CD4-positive, alpha-beta memory T cell (primary cell): ENCODE data around the gene CLEC1B. TPM values are rescaled to one million over a fixed set of nuclear protein-coding genes. Genes with fewer than 3 reads are reported as not detected.
"Not testable (repeated sequence)": the region's sequence is repeated elsewhere in the genome, so short reads cannot be mapped to it uniquely, and the experiment has no call there.

Source experiments
- CTCF ChIA-PET: fragments of 350-600 bp; sonication (Branson Sonifier 250); formaldehyde crosslinking; loops from one replicate; lab custom pipeline; 2021; ENCODE audit warnings: inconsistent platforms; ENCODE audit not compliant: partially characterized antibody; lab: Charles Lee
- POLR2A ChIA-PET: fragments of 350-600 bp; sonication (Branson Sonifier 250); formaldehyde crosslinking; loops from one replicate; lab custom pipeline; 2021; ENCODE audit not compliant: partially characterized antibody; lab: Charles Lee
- DNase-seq, 5 donors: peaks; one replicate each; pipeline versions ENCODE4 v3.0.0 to v3.0.0-alpha.2; 2020 to 2022; ENCODE audit warnings: mixed read lengths in 1 of 5
- H3K27ac ChIP-seq: one replicate; pipeline ENCODE4 v1.7.0; 2013; ENCODE audit warnings: low read depth, low read length
- H3K27me3 ChIP-seq: 2 replicates; pipeline ENCODE4 v1.7.0; 2013; ENCODE audit warnings: mild to moderate bottlenecking, low read length, moderate library complexity; ENCODE audit not compliant: insufficient read depth
- H3K36me3 ChIP-seq: 2 replicates; pipeline ENCODE4 v1.7.0; 2013; ENCODE audit warnings: mild to moderate bottlenecking, low read length, moderate library complexity; ENCODE audit not compliant: insufficient read depth
- H3K4me1 ChIP-seq: 2 replicates; pipeline ENCODE4 v1.7.0; 2013; ENCODE audit warnings: mild to moderate bottlenecking, low read length, moderate library complexity; ENCODE audit not compliant: insufficient read depth
- H3K4me3 ChIP-seq, 2 donors: one replicate each; pipeline ENCODE4 v1.7.0; 2013; ENCODE audit warnings: low read length in 2 of 2, mild to moderate bottlenecking in 1 of 2
- H3K9me3 ChIP-seq, 2 donors: one replicate each; pipeline ENCODE4 v1.7.0; 2013; ENCODE audit warnings: low read length in 2 of 2, control low read depth in 1 of 2; ENCODE audit not compliant: control insufficient read depth in 1 of 2
- H3K27ac Mint-ChIP-seq, 7 donors: one replicate each; pipeline ENCODE4 v1.8.0; 2020 to 2021; ENCODE audit warnings: mixed read lengths in 7 of 7, mild to moderate bottlenecking in 6 of 7, inconsistent platforms in 3 of 7, moderate library complexity in 3 of 7
- H3K27me3 Mint-ChIP-seq, 2 donors: one replicate each; pipeline ENCODE4 v1.8.0; 2020 to 2021; ENCODE audit warnings: mixed read lengths in 2 of 2
- H3K36me3 Mint-ChIP-seq, 2 donors: one replicate each; pipeline ENCODE4 v1.8.0; 2020 to 2021; ENCODE audit warnings: mixed read lengths in 2 of 2, inconsistent platforms in 1 of 2, mild to moderate bottlenecking in 1 of 2
- H3K4me1 Mint-ChIP-seq, 4 donors: one replicate each; pipeline ENCODE4 v1.8.0; 2020 to 2021; ENCODE audit warnings: mixed read lengths in 4 of 4, mild to moderate bottlenecking in 1 of 4
- H3K4me3 Mint-ChIP-seq, 8 donors: one replicate each; pipeline ENCODE4 v1.8.0; 2020 to 2021; ENCODE audit warnings: mixed read lengths in 8 of 8, mild to moderate bottlenecking in 7 of 8, moderate library complexity in 6 of 8, inconsistent platforms in 3 of 8
- H3K9me3 Mint-ChIP-seq, 8 donors: one replicate each; pipeline ENCODE4 v1.8.0; 2020 to 2021; ENCODE audit warnings: mixed read lengths in 8 of 8, mild to moderate bottlenecking in 5 of 8, inconsistent platforms in 3 of 8, moderate library complexity in 1 of 8
- intact Hi-C: fragments of 100-400 bp; cut with micrococcal nuclease; formaldehyde crosslinking; loops from one replicate; pipeline ENCODE4 v1.15.1; 2023
- polyA plus RNA-seq, 2 donors: library from polyadenylated mRNA; unstranded; fragments of 300-500 nt; fragmentation: Illumina TruSeq; gene quantifications; one replicate each; pipeline ENCODE4 v1.2.3, GENCODE V29; 2021
- total RNA-seq, 2 experiments: library from RNA; stranded (reverse); gene quantifications; one replicate each; pipeline ENCODE4 v1.2.3, GENCODE V29; 2021

The CLEC1B gene
- total and polyA plus RNA-seq, 4 experiments from 2014 or later: not detected

GRCh38 chr12:10027721-10028120 lies 28.8 kb upstream of the CLEC1B start:
- no peak overlapping the region for H3K4me3 Mint-ChIP-seq
- H3K27me3 ChIP-seq: no peaks in the 10 kb centered on the region
- DNase-seq: no peak
- POLR2A ChIA-PET: no interaction called here
- peaks cover 4 to 10% of the 10 kb centered on the region in 2 donors for H3K27me3 Mint-ChIP-seq
- CTCF ChIA-PET: no interaction called here
- H3K36me3 Mint-ChIP-seq: no peaks in the 10 kb centered on the region
- no peaks in the 10 kb centered on the region for H3K36me3 ChIP-seq
- no peaks in the 10 kb centered on the region for H3K9me3 ChIP-seq
- intact Hi-C loops: no loop called here
- no peaks in the 10 kb centered on the region for H3K4me1 ChIP-seq
- no peaks in the 10 kb centered on the region for H3K9me3 Mint-ChIP-seq
- no peak overlapping the region for H3K27ac ChIP-seq
- no peaks in the 10 kb centered on the region for H3K4me1 Mint-ChIP-seq
- H3K27ac Mint-ChIP-seq: no peak overlapping the region
- H3K4me3 ChIP-seq: no peak overlapping the region

- Mint-ChIP-seq H3K4me1 (no peaks in the 10 kb centered on the region), H3K27ac (no peak overlapping the region), H3K9me3 (no peaks in the 10 kb centered on the region), H3K36me3 (no peaks in the 10 kb centered on the region), H3K27me3 (peaks cover 2 to 10% of the 10 kb centered on the region in 2 donors), H3K4me3 (no peak overlapping the region)
- ChIA-PET CTCF (no interaction called here), POLR2A (no interaction called here)
- intact Hi-C loops: no loop called here
- Histone ChIP-seq H3K27me3 (no peaks in the 10 kb centered on the region), H3K4me3 (no peak overlapping the region), H3K36me3 (no peaks in the 10 kb centered on the region), H3K4me1 (no peaks in the 10 kb centered on the region), H3K9me3 (no peaks in the 10 kb centered on the region), H3K27ac (no peak overlapping the region)
- no peak for DNase-seq
These were observed 28.4 kb upstream of the CLEC1B start for GRCh38 chr12:10027311-10027710.

GRCh38 chr12:10026666-10027065 lies 27.7 kb upstream of the CLEC1B start:
- H3K4me1 Mint-ChIP-seq, DNase-seq, H3K4me3 ChIP-seq, H3K36me3 Mint-ChIP-seq, H3K36me3 ChIP-seq, H3K9me3 ChIP-seq, intact Hi-C loops, H3K27me3 Mint-ChIP-seq, H3K9me3 Mint-ChIP-seq, CTCF ChIA-PET, H3K27ac Mint-ChIP-seq, H3K4me1 ChIP-seq, H3K4me3 Mint-ChIP-seq, H3K27ac ChIP-seq, POLR2A ChIA-PET, H3K27me3 ChIP-seq: not testable (repeated sequence)

- H3K4me3 ChIP-seq: no peak overlapping the region
- no peak for DNase-seq
- H3K9me3 ChIP-seq: no peaks in the 10 kb centered on the region
- H3K36me3 ChIP-seq: no peaks in the 10 kb centered on the region
- H3K4me3 Mint-ChIP-seq: no peak overlapping the region
- H3K4me1 ChIP-seq: no peaks in the 10 kb centered on the region
- no peak overlapping the region for H3K27ac ChIP-seq
- H3K27ac Mint-ChIP-seq: no peak overlapping the region
- H3K9me3 Mint-ChIP-seq: peaks cover 0 to 2% (median 0%) of the 10 kb centered on the region in 8 donors
- intact Hi-C loops: no loop called here
- H3K36me3 Mint-ChIP-seq: no peaks in the 10 kb centered on the region
- H3K27me3 ChIP-seq: no peaks in the 10 kb centered on the region
- H3K27me3 Mint-ChIP-seq: peaks cover 2 to 8% of the 10 kb centered on the region in 2 donors
- POLR2A ChIA-PET: no interaction called here
- CTCF ChIA-PET: interaction anchor here (0.9 kb wide), 1 partner anchor 14 kb away, joined by 3 read pairs; no protein-coding TSS in a partner anchor
- H3K4me1 Mint-ChIP-seq: no peaks in the 10 kb centered on the region
These were observed 26.3 kb upstream of the CLEC1B start for GRCh38 chr12:10025236-10025635.

- no peak overlapping the region for H3K4me3 Mint-ChIP-seq
- Histone ChIP-seq H3K27me3 (no peaks in the 10 kb centered on the region), H3K9me3 (no peaks in the 10 kb centered on the region), H3K27ac (no peak overlapping the region), H3K36me3 (no peaks in the 10 kb centered on the region), H3K4me1 (no peaks in the 10 kb centered on the region), H3K4me3 (no peak overlapping the region)
- CTCF ChIA-PET: interaction anchor here (0.6 kb wide), 1 partner anchor 11 kb away, joined by 3 read pairs; the partner anchor contains the start of gene CLEC12B
- intact Hi-C loops: no loop called here
- POLR2A ChIA-PET: no interaction called here
- no peak overlapping the region for H3K27ac Mint-ChIP-seq
- peaks cover 2 to 8% of the 10 kb centered on the region in 2 donors for H3K27me3 Mint-ChIP-seq
- H3K36me3 Mint-ChIP-seq: no peaks in the 10 kb centered on the region
- DNase-seq: no peak
- H3K4me1 Mint-ChIP-seq: no peaks in the 10 kb centered on the region
- peaks cover 0 to 2% (median 0%) of the 10 kb centered on the region in 8 donors for H3K9me3 Mint-ChIP-seq
These were observed 22.4 kb upstream of the CLEC1B start for GRCh38 chr12:10021342-10021741.

- Histone ChIP-seq H3K36me3 (no peaks in the 10 kb centered on the region), H3K27ac (no peak overlapping the region), H3K4me1 (no peaks in the 10 kb centered on the region), H3K9me3 (no peaks in the 10 kb centered on the region), H3K4me3 (no peak overlapping the region), H3K27me3 (no peaks in the 10 kb centered on the region)
- Mint-ChIP-seq H3K27ac (no peak overlapping the region), H3K36me3 (no peaks in the 10 kb centered on the region), H3K27me3 (peaks cover 0 to 11% of the 10 kb centered on the region in 2 donors), H3K4me3 (no peak overlapping the region), H3K4me1 (no peaks in the 10 kb centered on the region), H3K9me3 (peaks cover 0 to 2% (median 0%) of the 10 kb centered on the region in 8 donors)
- DNase-seq: no peak
- ChIA-PET CTCF (no interaction called here), POLR2A (no interaction called here)
- intact Hi-C loops: no loop called here
These were observed 19.5 kb upstream of the CLEC1B start for GRCh38 chr12:10018386-10018785.

GRCh38 chr12:10016881-10017280 lies 18.0 kb upstream of the CLEC1B start:
- H3K36me3 Mint-ChIP-seq: no peaks in the 10 kb centered on the region
- no peak overlapping the region for H3K27ac ChIP-seq
- H3K27me3 ChIP-seq: peaks cover 5% of the 10 kb centered on the region
- H3K9me3 ChIP-seq: no peaks in the 10 kb centered on the region
- no peak overlapping the region for H3K27ac Mint-ChIP-seq
- peaks cover 4 to 17% of the 10 kb centered on the region in 2 donors for H3K27me3 Mint-ChIP-seq
- H3K4me1 Mint-ChIP-seq: no peaks in the 10 kb centered on the region
- DNase-seq: no peak
- H3K4me1 ChIP-seq: no peaks in the 10 kb centered on the region
- no peak overlapping the region for H3K4me3 ChIP-seq
- H3K36me3 ChIP-seq: no peaks in the 10 kb centered on the region
- intact Hi-C loops: no loop called here
- H3K9me3 Mint-ChIP-seq: peaks cover 0 to 2% (median 0%) of the 10 kb centered on the region in 8 donors
- POLR2A ChIA-PET: interaction anchor here (0.7 kb wide), 1 partner anchor 249 kb away, joined by 4 read pairs; no protein-coding TSS in a partner anchor
- CTCF ChIA-PET: no interaction called here
- no peak overlapping the region for H3K4me3 Mint-ChIP-seq

- CTCF ChIA-PET: no interaction called here
- POLR2A ChIA-PET: no interaction called here
- H3K4me1 Mint-ChIP-seq: no peaks in the 10 kb centered on the region
- no peak overlapping the region for H3K27ac Mint-ChIP-seq
- H3K9me3 ChIP-seq: no peaks in the 10 kb centered on the region
- H3K27ac ChIP-seq: no peak overlapping the region
- peaks cover 0 to under 1% (median 0%) of the 10 kb centered on the region in 8 donors for H3K9me3 Mint-ChIP-seq
- H3K27me3 ChIP-seq: peaks cover 9% of the 10 kb centered on the region
- intact Hi-C loops: no loop called here
- no peaks in the 10 kb centered on the region for H3K36me3 Mint-ChIP-seq
- H3K4me3 Mint-ChIP-seq: no peak overlapping the region
- no peak overlapping the region for H3K4me3 ChIP-seq
- H3K27me3 Mint-ChIP-seq: peaks cover 4 to 15% of the 10 kb centered on the region in 2 donors
- no peak for DNase-seq
- H3K4me1 ChIP-seq: no peaks in the 10 kb centered on the region
- no peaks in the 10 kb centered on the region for H3K36me3 ChIP-seq
These were observed 16.5 kb upstream of the CLEC1B start for GRCh38 chr12:10015450-10015849.
